Vagina (tissue), 2 donors: ENCODE measurements around the gene PDGFC.

ENCODE experiments used
- POLR2AphosphoS5 ChIP-seq, 2 donors: sonication (generic); formaldehyde crosslinking; IDR thresholded peaks; one replicate each; pipeline ENCODE4 v1.9.0; 2017; ENCODE audit warnings: antibody characterized with exemption in 2 of 2, mild to moderate bottlenecking in 2 of 2, low read depth in 1 of 2; ENCODE audit not compliant: insufficient read depth in 1 of 2
- TF ChIP-seq, protein P1 (sequence below), 3 experiments: fragments of 450-650 bp in 2 of 3; fragments of 200-600 bp in 1 of 3; sonication (generic) in 1 of 3; IDR thresholded peaks; one replicate each; pipeline ENCODE4 v1.5.1; 2017 to 2019; ENCODE audit warnings: antibody characterized with exemption in 3 of 3, mild to moderate bottlenecking in 2 of 3, moderate library complexity in 2 of 3

- TF ChIP-seq, protein P1, sequence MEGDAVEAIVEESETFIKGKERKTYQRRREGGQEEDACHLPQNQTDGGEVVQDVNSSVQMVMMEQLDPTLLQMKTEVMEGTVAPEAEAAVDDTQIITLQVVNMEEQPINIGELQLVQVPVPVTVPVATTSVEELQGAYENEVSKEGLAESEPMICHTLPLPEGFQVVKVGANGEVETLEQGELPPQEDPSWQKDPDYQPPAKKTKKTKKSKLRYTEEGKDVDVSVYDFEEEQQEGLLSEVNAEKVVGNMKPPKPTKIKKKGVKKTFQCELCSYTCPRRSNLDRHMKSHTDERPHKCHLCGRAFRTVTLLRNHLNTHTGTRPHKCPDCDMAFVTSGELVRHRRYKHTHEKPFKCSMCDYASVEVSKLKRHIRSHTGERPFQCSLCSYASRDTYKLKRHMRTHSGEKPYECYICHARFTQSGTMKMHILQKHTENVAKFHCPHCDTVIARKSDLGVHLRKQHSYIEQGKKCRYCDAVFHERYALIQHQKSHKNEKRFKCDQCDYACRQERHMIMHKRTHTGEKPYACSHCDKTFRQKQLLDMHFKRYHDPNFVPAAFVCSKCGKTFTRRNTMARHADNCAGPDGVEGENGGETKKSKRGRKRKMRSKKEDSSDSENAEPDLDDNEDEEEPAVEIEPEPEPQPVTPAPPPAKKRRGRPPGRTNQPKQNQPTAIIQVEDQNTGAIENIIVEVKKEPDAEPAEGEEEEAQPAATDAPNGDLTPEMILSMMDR (IDR thresholded peaks at IDR 0.05), result no peak
- no peak for TF ChIP-seq POLR2AphosphoS5 (IDR thresholded peaks at IDR 0.05; ENCODE audit: insufficient read depth in 1 of 2, low read depth in 1 of 2)
These were observed 31.8 kb downstream of the PDGFC start for GRCh38 chr4:156939801-156940200.
